Neural cell (in vitro differentiated cells): ENCODE results near the gene MON2. TPM values are rescaled to one million over a fixed set of nuclear protein-coding genes. Genes with fewer than 3 reads are reported as not detected.
A peak's percentile ranks its signal among the peaks of the same experiment; 100 is the strongest.

Experiments
- H2AFZ ChIP-seq: fragments of 200-600, 300-800 bp; sonication (generic), shearing (Covaris generic); 2 replicates; pipeline ENCODE4 v1.6.0; 2014; ENCODE audit warnings: low read depth, mild to moderate bottlenecking, antibody characterized with exemption, low read length, moderate library complexity
- H3F3A ChIP-seq: fragments of 200-600 bp; shearing (Covaris generic); 2 replicates; pipeline ENCODE4 v1.6.1; 2016; ENCODE audit warnings: mild to moderate bottlenecking, moderate library complexity, mixed read lengths, antibody characterized with exemption, low read length; ENCODE audit not compliant: insufficient read depth, poor library complexity, severe bottlenecking
- H3K27ac ChIP-seq: fragments of 200-600, 300-800 bp; sonication (generic), shearing (Covaris generic); 2 replicates; pipeline ENCODE4 v1.5.1; 2014; ENCODE audit warnings: mild to moderate bottlenecking, low read length, moderate library complexity
- H3K27me3 ChIP-seq: fragments of 300-800, 200-600 bp; sonication (generic), shearing (Covaris generic); 2 replicates; pipeline ENCODE4 v1.6.0; 2014; ENCODE audit warnings: mild to moderate bottlenecking, low read depth, low read length, moderate library complexity; ENCODE audit not compliant: insufficient read depth
- H3K36me3 ChIP-seq: fragments of 300-800, 200-600 bp; sonication (generic), shearing (Covaris generic); 2 replicates; pipeline ENCODE4 v1.5.1; 2014; ENCODE audit warnings: mild to moderate bottlenecking, antibody characterized with exemption, low read length, moderate library complexity; ENCODE audit not compliant: insufficient read depth
- H3K4me2 ChIP-seq: fragments of 300-800, 200-600 bp; sonication (generic), shearing (Covaris generic); 2 replicates; pipeline ENCODE4 v1.6.0; 2014; ENCODE audit warnings: mild to moderate bottlenecking, low read length
- H3K4me3 ChIP-seq: fragments of 300-800, 200-600 bp; sonication (generic), shearing (Covaris generic); 2 replicates; pipeline ENCODE4 v1.5.1; 2014; ENCODE audit warnings: mild to moderate bottlenecking, low read length, moderate library complexity
- H3K79me2 ChIP-seq: fragments of 200-600 bp; shearing (Covaris generic); replicated peaks from 2 replicates; pipeline ENCODE4 v1.6.0; 2014; ENCODE audit warnings: mild to moderate bottlenecking, low read length, moderate library complexity; ENCODE audit not compliant: insufficient read depth
- H3K9ac ChIP-seq: fragments of 300-800, 200-600 bp; sonication (generic), shearing (Covaris generic); 2 replicates; pipeline ENCODE4 v1.6.1; 2016; ENCODE audit warnings: mild to moderate bottlenecking, low read length, mixed read lengths
- H3K9me2 ChIP-seq: fragments of 200-600 bp; shearing (Covaris generic); 2 replicates; pipeline ENCODE4 v1.6.1; 2016; ENCODE audit warnings: mild to moderate bottlenecking, low read length, mixed read lengths; ENCODE audit not compliant: insufficient read depth
- H3K9me3 ChIP-seq: fragments of 200-600, 300-800 bp; sonication (generic), shearing (Covaris generic); 2 replicates; pipeline ENCODE4 v1.6.1; 2016; ENCODE audit warnings: mild to moderate bottlenecking, mixed run types, low read length, moderate library complexity, mixed read lengths
- H4K20me1 ChIP-seq: fragments of 200-600 bp; shearing (Covaris generic); 2 replicates; pipeline ENCODE4 v1.6.1; 2016; ENCODE audit warnings: mild to moderate bottlenecking, mixed run types; ENCODE audit not compliant: insufficient read depth
- EP300 ChIP-seq: fragments of 450-650 bp; conservative IDR thresholded peaks from 2 replicates; pipeline ENCODE4 v1.6.1; 2014; ENCODE audit warnings: antibody characterized with exemption, mild to moderate bottlenecking, moderate library complexity; ENCODE audit not compliant: poor library complexity, severe bottlenecking
- EZH2 ChIP-seq: fragments of 200-600, 300-800 bp; shearing (Covaris generic), sonication (generic); IDR thresholded peaks from 2 replicates; pipeline ENCODE4 v1.6.1; 2014; ENCODE audit warnings: antibody characterized with exemption, low read length, borderline replicate concordance, mild to moderate bottlenecking; ENCODE audit not compliant: insufficient read depth, poor library complexity, severe bottlenecking
- MXI1 ChIP-seq: fragments of 450-650 bp; conservative IDR thresholded peaks from 2 replicates; pipeline ENCODE4 v1.6.1; 2014; ENCODE audit warnings: antibody characterized with exemption, mild to moderate bottlenecking; ENCODE audit not compliant: poor library complexity, severe bottlenecking
- POLR2AphosphoS5 ChIP-seq: IDR thresholded peaks from 2 replicates; pipeline ENCODE4 v1.6.1; 2012
- RAD21 ChIP-seq: fragments of 450-650 bp; conservative IDR thresholded peaks from 2 replicates; pipeline ENCODE4 v1.6.1; 2014; ENCODE audit warnings: antibody characterized with exemption, mild to moderate bottlenecking, moderate library complexity
- TAF1 ChIP-seq: IDR thresholded peaks from 2 replicates; pipeline ENCODE4 v1.6.1; 2012; ENCODE audit warnings: low read depth
- polyA minus RNA-seq: library from RNA; depleted of rRNA, polyadenylated mRNA; stranded (reverse); fragments of >200 nt; gene quantifications from 2 replicates; pipeline ENCODE4 v1.2.3, GENCODE V29; 2014
- polyA plus RNA-seq: library from polyadenylated mRNA; depleted of rRNA; stranded (reverse); fragments of >200 nt; gene quantifications from 2 replicates; pipeline ENCODE4 v1.2.3, GENCODE V29; 2014
- TF ChIP-seq, protein P1 (sequence below): IDR thresholded peaks from 2 replicates; pipeline ENCODE4 v1.6.1; 2012; ENCODE audit warnings: borderline replicate concordance
- TF ChIP-seq, protein P2 (sequence below): fragments of 450-650 bp; IDR thresholded peaks from 2 replicates; pipeline ENCODE4 v1.5.1; 2014; ENCODE audit warnings: antibody characterized with exemption, mild to moderate bottlenecking, moderate library complexity; ENCODE audit not compliant: poor library complexity, severe bottlenecking

MON2 gene, protein sequence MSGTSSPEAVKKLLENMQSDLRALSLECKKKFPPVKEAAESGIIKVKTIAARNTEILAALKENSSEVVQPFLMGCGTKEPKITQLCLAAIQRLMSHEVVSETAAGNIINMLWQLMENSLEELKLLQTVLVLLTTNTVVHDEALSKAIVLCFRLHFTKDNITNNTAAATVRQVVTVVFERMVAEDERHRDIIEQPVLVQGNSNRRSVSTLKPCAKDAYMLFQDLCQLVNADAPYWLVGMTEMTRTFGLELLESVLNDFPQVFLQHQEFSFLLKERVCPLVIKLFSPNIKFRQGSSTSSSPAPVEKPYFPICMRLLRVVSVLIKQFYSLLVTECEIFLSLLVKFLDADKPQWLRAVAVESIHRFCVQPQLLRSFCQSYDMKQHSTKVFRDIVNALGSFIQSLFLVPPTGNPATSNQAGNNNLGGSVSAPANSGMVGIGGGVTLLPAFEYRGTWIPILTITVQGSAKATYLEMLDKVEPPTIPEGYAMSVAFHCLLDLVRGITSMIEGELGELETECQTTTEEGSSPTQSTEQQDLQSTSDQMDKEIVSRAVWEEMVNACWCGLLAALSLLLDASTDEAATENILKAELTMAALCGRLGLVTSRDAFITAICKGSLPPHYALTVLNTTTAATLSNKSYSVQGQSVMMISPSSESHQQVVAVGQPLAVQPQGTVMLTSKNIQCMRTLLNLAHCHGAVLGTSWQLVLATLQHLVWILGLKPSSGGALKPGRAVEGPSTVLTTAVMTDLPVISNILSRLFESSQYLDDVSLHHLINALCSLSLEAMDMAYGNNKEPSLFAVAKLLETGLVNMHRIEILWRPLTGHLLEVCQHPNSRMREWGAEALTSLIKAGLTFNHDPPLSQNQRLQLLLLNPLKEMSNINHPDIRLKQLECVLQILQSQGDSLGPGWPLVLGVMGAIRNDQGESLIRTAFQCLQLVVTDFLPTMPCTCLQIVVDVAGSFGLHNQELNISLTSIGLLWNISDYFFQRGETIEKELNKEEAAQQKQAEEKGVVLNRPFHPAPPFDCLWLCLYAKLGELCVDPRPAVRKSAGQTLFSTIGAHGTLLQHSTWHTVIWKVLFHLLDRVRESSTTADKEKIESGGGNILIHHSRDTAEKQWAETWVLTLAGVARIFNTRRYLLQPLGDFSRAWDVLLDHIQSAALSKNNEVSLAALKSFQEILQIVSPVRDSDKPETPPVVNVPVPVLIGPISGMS (N-terminal part only)
- polyA plus RNA-seq (44.2 and 44.3 TPM in 2 replicates), polyA minus RNA-seq (96.2 and 124 TPM in 2 replicates)

DNA sequence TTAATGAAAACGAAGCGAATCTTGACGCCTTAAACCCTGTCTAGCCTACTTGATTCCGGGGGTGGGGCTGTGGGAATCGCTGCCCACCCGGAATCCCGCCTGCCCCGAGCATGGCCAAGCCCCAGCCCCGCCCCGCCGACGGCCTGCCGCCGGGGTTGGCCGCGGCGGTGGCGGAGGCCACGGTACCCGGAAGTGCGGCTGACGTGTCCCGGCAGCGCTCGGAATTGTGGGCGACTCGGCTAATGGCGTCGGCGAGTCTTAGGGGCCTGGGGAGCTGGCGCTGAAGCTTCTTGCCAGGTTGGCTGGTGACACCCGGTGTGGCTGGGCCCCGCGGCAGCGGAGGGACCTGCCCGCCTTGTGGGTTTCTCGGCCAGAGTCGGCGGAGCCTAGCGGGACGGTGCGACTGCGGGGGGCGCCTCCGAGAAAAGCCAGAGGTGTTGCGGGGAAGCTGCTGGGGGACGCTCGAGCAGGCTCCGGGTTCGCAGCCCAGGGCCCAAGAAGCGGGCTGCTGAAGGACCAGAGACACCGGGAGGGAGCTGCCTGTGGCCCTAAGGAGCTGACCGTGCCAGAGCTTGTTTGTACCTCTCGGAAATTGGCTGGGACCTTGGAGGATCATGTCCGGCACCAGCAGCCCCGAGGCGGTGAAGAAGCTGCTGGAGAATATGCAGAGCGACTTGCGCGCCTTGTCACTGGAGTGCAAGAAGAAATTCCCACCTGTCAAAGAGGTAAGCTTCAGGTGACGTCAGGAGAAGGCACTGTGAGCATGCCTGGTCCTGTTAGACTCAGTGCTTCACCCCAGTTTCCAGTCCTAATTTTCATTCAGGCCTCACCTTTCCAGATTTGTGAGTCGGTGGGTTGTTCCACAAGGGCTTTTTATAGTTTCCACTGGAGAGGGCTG is at the start of gene MON2:
TSS of gene MON2 (plus strand) at position 233 of the 898 bp plus-strand sequence. CDS start at position 615, 382 bp downstream.
- Histone ChIP-seq H3K9me3 (no peaks in the 10 kb centered on the region), H4K20me1 (no peaks in the 10 kb centered on the region), H3K36me3 (no peaks in the 10 kb centered on the region), H3K27me3 (no peaks in the 10 kb centered on the region), H3K9ac (peak within 1 kb of the TSS; percentile 92), H3K4me2 (peak within 1 kb of the TSS; percentile 91), H3K79me2 (peaks cover 37% of the 10 kb centered on the region), H3K9me2 (no peaks in the 10 kb centered on the region), H2AFZ (peak within 1 kb of the TSS; percentile 99), H3K27ac (peak within 1 kb of the TSS; percentile 93), H3F3A (no peaks in the 10 kb centered on the region), H3K4me3 (peak within 1 kb of the TSS; percentile 97)
- TF ChIP-seq, protein P1, sequence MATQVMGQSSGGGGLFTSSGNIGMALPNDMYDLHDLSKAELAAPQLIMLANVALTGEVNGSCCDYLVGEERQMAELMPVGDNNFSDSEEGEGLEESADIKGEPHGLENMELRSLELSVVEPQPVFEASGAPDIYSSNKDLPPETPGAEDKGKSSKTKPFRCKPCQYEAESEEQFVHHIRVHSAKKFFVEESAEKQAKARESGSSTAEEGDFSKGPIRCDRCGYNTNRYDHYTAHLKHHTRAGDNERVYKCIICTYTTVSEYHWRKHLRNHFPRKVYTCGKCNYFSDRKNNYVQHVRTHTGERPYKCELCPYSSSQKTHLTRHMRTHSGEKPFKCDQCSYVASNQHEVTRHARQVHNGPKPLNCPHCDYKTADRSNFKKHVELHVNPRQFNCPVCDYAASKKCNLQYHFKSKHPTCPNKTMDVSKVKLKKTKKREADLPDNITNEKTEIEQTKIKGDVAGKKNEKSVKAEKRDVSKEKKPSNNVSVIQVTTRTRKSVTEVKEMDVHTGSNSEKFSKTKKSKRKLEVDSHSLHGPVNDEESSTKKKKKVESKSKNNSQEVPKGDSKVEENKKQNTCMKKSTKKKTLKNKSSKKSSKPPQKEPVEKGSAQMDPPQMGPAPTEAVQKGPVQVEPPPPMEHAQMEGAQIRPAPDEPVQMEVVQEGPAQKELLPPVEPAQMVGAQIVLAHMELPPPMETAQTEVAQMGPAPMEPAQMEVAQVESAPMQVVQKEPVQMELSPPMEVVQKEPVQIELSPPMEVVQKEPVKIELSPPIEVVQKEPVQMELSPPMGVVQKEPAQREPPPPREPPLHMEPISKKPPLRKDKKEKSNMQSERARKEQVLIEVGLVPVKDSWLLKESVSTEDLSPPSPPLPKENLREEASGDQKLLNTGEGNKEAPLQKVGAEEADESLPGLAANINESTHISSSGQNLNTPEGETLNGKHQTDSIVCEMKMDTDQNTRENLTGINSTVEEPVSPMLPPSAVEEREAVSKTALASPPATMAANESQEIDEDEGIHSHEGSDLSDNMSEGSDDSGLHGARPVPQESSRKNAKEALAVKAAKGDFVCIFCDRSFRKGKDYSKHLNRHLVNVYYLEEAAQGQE: peak; percentile 81
- TF ChIP-seq EP300: peak; percentile 55
- peak; percentile 89 for TF ChIP-seq POLR2AphosphoS5
- peak; percentile 91 for TF ChIP-seq TAF1
- peak; percentile 39 for TF ChIP-seq MXI1
- TF ChIP-seq RAD21: no peak
- TF ChIP-seq EZH2: no peak
- TF ChIP-seq, protein P2, sequence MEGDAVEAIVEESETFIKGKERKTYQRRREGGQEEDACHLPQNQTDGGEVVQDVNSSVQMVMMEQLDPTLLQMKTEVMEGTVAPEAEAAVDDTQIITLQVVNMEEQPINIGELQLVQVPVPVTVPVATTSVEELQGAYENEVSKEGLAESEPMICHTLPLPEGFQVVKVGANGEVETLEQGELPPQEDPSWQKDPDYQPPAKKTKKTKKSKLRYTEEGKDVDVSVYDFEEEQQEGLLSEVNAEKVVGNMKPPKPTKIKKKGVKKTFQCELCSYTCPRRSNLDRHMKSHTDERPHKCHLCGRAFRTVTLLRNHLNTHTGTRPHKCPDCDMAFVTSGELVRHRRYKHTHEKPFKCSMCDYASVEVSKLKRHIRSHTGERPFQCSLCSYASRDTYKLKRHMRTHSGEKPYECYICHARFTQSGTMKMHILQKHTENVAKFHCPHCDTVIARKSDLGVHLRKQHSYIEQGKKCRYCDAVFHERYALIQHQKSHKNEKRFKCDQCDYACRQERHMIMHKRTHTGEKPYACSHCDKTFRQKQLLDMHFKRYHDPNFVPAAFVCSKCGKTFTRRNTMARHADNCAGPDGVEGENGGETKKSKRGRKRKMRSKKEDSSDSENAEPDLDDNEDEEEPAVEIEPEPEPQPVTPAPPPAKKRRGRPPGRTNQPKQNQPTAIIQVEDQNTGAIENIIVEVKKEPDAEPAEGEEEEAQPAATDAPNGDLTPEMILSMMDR: peak; percentile 17
